Measurements from ENCODE around the gene ATP6V0E1.

DNA sequence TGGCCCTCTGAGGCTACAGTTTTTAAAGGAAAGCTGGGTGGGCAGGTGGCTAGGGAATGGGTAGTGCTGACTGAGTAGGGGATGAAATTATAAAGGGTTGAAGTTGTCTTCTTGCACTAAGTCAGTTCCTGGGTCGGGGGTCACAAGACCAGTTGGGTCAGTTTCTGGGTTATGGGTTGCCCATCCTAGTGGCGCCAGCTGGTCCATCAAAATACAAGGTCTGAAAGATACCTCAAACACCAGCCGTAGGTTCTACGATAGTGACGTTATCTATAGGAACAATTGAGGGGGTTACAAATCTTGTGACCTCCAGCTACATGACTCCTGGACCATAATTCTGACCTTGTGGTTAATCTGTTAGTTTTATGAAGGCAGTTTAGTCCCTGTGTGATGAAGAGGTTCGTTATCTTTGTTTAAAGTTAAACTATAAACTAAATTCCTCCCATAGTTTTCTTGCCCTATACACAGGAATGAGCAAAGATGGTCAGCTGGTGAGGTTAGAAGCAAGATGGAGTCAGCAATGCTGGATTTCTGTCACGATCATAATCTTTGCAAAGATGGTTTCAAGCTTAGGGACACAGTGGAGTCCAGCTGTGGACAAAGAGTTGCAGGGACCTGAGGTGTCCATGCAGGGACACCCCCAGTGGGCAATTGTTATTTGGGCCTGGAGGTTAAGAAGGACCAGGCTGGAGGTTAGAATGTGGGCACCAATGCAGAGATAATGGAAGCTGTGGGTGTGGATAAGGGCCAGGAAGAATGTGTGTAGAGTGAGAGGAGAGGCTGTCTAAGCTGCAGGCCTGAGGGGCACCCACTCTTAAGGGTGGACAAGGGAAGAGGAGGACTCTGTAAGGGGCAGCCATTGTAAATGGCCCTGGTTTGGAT is 58.6 kb downstream of the ATP6V0E1 start:
- TF ChIP-seq, protein P1, sequence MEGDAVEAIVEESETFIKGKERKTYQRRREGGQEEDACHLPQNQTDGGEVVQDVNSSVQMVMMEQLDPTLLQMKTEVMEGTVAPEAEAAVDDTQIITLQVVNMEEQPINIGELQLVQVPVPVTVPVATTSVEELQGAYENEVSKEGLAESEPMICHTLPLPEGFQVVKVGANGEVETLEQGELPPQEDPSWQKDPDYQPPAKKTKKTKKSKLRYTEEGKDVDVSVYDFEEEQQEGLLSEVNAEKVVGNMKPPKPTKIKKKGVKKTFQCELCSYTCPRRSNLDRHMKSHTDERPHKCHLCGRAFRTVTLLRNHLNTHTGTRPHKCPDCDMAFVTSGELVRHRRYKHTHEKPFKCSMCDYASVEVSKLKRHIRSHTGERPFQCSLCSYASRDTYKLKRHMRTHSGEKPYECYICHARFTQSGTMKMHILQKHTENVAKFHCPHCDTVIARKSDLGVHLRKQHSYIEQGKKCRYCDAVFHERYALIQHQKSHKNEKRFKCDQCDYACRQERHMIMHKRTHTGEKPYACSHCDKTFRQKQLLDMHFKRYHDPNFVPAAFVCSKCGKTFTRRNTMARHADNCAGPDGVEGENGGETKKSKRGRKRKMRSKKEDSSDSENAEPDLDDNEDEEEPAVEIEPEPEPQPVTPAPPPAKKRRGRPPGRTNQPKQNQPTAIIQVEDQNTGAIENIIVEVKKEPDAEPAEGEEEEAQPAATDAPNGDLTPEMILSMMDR (IDR thresholded peaks at IDR 0.05): no peak
- no peak for TF ChIP-seq POLR2A (IDR thresholded peaks at IDR 0.05)
